GDM1 (cell line): ENCODE results near the gene BMP10.
A peak's percentile ranks its signal among the peaks of the same experiment; 100 is the strongest.

ENCODE experiments used
- DNase-seq: peaks from one replicate; lab custom pipeline; 2025; lab: John Stamatoyannopoulos, UW

The BMP10 gene

GRCh38 chr2:68889500-68889899 lies 18.3 kb upstream of the BMP10 start:
- no peak for DNase-seq

DNA sequence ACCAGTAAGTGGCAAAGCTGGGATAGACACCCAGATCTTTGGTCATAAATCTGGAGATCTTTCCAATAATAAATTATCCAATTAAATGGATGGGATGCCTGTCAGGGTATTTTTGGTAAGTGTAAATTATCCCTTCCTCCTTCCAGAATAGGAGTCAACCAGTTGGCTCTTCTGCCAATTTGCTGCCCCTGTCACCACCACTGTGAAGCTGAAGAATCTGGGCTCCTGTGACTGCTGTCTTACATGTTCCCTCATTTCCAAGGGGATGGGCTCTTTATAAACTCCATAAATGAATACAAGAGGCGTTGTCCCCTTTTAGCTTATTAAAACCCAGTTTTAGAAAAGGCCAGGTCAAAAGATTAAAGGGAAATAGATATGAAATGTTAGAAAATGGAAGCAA lies 17.8 kb upstream of the BMP10 start:
- no peak for DNase-seq

DNA sequence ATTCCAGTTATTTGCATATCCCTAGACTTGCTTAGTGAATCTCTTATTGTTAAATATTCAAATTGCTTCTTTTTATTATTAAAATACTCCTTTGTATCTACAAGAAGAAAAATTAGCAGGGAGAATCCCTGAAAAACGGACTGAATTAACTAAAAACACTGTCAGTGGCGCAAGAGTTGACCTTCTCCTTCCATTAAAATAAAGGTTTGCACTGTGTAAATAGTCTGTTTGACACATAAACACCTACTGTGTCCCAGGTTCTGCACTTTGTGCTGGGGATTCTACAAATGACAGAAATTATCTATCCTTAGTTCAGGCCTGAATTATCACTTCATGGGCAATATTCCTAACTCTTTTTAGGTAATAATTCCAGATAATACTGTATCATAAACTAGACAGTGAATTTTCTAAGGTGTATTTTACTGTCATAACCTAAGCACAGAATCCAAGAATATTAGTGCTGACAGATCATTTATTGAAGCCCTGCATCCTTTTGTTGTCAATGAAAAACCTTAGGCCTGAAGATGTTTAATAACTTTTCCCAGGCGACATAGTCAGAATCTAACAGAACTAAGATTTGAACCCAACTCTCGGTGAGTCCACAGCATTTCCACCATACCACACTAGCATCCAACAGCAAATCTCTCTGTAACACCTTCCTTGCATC lies 17.0 kb upstream of the BMP10 start:
- DNase-seq, result no peak

- DNase-seq, result no peak
These were observed 14.5 kb upstream of the BMP10 start for GRCh38 chr2:68885811-68886075.

DNA sequence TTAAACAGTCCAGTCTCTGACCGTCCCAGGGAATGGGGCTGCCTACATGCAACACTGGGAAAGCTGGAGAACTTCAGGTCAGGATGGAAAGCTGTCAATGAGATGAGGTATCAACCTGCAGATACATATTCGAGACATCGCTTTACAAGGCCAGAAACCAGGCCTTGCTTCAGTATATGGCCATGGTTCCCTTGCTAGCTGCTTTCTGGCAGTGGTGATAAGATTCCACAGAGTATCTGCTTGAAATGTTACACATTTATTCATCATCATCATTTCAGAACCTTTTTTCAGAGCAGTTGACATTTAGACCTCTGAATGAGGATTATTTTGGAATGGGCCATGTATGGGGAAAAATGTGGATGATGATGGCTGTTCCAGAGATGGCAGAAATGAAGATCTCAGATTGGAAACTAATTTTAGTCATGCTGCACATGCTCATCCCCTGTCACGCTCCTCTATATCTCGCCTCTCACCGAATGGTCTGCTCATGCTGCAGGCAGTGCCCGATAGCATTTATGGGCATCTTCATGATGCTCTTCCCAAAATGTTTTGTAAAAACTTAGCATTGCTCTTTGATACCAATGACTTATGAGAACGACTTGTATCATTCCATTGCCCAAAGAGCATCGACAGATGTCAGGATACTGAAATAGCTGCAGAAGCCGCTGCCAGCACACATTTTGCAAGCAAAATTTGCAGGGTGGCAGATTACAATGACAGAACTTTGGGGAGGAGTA lies 14.0 kb upstream of the BMP10 start:
- no peak for DNase-seq

DNA sequence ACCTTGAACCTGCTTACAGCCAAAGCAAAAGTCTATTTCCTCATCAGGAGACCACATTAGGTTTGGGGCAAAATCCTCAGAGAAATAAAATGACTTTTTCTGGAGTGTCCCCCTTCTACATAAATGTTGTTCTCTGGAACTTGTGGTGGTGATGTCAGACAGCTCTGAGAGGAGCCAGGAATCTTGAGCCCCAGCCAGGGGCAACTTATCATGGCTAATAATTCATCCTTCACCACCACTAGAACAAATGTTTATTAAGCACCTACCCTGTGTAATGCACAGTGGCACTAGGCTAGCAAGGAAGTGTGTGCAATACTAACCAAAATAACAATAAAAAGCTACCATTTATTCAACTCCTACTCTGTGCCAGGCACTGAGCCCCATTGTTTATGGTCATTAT lies 9.0 kb upstream of the BMP10 start:
- DNase-seq, result no peak

- DNase-seq, result no peak
These were observed 8.1 kb upstream of the BMP10 start for GRCh38 chr2:68879296-68879695.

DNA sequence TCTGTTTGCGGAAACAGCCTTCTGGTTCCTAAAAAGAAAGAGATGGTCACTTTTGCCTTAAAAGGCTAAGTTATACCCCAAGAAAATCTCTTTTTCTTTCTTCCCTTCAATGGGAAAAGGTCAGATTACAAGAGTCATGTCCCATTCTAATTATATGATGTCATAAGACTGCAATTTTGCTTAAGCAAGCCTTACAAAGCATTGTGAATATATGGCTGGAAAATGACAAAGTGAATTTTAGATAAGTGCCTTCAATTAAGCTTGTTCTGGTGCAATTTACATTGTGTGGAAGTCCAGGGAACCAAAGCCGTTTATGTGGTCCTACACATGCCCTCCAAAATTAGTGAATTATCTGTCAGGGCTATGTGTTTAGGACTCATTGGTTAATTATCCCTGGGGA lies 7.6 kb upstream of the BMP10 start:
- DNase-seq, result no peak

GRCh38 chr2:68878071-68878711 lies 7.0 kb upstream of the BMP10 start:
- no peak for DNase-seq

GRCh38 chr2:68877079-68877772 lies 6.0 kb upstream of the BMP10 start:
- DNase-seq, result no peak

DNA sequence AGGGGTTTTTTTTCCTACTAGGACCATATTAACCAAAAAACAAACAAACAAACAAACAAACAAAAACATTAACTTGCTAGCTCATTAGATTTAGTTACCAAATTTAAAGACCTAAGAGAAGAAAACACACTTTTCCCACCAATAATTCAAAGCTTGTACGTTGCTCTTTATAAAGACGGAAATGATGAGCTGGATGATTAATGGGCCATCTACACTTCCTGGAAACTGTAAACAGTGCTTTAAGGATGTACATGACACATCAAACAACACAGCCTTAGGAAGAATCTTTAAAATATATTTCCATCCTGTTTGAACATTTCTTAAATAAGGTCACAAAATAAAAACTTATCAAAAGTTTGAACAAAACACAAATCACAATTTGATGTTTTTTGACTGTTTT lies 982 bp downstream of the BMP10 start:
- no peak for DNase-seq

- no peak for DNase-seq
These were observed 6.1 kb downstream of the BMP10 start for GRCh38 chr2:68865108-68865507.

DNA sequence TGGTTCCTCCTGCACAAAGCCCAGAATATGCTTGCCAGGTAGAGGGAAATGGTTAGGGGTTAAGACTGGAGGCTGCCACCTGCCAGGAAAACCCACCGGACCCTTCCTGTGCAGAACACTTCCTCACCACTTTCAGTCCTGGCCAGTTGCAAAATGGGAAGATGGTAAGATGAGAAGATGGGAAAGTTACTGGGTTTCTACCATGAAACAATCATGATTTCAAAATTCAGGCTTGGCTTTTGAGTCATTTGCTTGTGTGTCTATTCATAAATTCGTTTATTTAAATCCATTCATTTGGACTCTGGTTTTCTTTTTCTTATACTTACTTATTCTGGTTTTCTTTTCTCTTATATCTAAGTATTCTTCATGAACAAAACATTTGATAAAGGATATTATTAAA lies 7.2 kb downstream of the BMP10 start:
- no peak for DNase-seq

- DNase-seq, result no peak
These were observed 8.3 kb downstream of the BMP10 start for GRCh38 chr2:68862889-68863288.

DNA sequence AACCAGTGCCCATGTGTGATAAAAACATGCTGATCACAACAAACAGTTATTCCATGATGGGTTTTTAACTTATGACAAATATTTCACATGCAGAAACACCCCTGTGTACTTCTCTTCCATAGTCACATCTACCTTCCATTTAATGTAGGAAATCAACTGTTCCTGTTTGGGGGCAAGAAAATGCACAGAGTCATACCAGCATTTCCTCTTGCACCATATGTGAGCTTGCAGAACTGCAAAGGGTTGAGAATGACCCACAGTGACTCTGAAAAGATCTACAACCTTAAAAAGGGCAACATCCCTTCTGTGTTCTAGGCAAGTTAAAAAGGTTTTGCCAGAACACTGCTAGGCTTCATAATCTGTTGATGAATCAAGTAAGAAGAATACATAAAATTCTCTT lies 9.9 kb downstream of the BMP10 start:
- peak; percentile 50 for DNase-seq

- DNase-seq, result no peak
These were observed 11.1 kb downstream of the BMP10 start for GRCh38 chr2:68860111-68860510.

DNA sequence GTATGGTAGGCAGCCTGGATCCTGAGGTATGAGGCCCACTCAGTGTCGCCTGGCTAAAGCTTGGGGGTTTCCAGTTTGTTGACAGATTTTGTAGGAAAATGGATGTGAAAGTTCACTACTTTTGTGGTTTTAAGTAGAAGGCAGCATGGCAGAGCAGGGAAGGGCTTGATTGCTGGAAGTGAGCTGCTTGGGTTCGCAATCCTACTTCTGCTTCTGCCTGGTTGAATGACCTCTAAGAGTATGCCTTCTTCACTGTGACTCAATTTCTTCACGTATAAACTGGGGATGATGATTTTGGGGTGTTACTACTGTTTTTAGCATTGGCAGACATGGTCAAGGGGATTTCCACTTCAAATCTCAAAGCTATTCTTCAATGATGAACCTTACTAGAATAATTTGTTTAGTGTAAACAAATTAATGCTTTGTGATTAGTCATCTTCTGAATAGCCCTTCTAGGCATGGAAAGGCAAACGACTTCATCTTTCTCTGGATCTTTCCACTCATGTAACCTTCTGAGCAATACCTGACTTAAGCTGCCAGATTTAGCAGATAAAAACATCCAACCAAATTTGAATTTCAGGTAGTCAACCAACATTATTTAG lies 13.2 kb downstream of the BMP10 start:
- no peak for DNase-seq

GRCh38 chr2:68857202-68857845 lies 13.9 kb downstream of the BMP10 start:
- no peak for DNase-seq

- DNase-seq, result no peak
These were observed 15.6 kb downstream of the BMP10 start for GRCh38 chr2:68855550-68855949.

DNA sequence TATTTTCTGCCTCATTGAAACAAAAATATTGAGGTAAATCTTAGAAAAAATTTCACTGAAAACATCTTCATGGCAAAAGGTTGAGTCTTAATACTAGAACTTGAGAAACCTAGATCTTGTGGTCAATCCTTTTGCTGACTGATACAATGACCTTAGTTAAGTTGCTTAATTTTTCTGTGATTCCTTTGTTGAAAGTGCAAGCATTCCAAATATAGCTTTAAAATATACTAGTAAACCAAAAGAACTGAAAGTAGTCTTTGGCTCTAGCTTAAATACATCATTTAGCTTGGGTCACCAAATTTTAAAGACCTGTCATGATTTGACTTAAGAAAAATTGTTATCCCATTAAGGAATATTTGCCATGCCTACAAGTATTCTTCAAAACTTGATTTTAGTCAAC lies 16.7 kb downstream of the BMP10 start:
- no peak for DNase-seq

GRCh38 chr2:68853915-68854314 lies 17.3 kb downstream of the BMP10 start:
- DNase-seq, result no peak

DNA sequence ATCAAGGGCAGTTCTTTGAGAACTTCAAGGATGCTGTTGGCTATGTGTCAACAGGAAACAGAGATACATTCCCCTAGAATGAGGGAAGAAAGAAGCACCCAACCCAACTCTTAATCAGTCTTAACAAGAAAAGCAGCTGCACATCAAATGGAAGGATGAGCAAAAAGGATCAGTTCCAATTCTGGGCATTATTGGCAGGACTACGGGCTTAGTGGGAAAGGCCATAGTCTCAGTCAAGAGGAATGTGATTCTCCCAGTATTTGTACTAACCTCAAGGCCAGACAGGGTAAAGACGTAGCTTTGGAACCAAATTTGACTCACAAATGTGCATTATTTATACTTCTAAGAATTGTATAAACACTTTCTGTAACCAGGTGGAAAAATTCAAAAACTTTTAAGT lies 18.2 kb downstream of the BMP10 start:
- no peak for DNase-seq
